Thyroid gland (tissue), 4 donors: ENCODE data around the gene AHRR.

Source experiments
- POLR2A ChIP-seq, 2 donors: fragments of 450-650 bp; IDR thresholded peaks; one replicate each; pipeline ENCODE4 v1.6.1; 2017; ENCODE audit warnings: antibody characterized with exemption in 2 of 2, mild to moderate bottlenecking in 2 of 2, moderate library complexity in 1 of 2
- TF ChIP-seq, protein P1 (sequence below), 6 experiments: fragments of 200-600 bp in 3 of 6; fragments of 450-650 bp in 3 of 6; sonication (generic) in 3 of 6; IDR thresholded peaks; one replicate each; pipeline ENCODE4 v1.5.1; 2016 to 2019; ENCODE audit warnings: antibody characterized with exemption in 6 of 6, mild to moderate bottlenecking in 2 of 6, inconsistent platforms in 1 of 6, moderate library complexity in 1 of 6

DNA sequence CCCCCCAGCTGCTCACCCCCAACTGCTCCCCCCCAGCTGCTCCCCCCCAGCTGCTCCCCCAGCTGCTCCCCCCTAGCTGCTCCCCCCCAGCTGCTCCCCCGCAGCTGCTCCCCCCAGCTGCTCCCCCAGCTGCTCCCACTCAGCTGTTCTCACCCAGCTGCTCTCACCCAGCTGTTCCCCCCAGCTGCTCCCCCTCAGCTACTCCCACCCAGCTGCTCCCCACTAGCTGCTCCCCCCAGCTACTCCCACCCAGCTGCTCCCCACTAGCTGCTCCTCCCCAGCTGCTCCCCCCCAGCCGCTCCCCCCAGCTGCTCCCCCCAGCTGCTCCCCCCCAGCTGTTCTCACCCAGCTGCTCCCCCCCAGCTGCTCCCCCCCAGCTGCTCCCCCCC, 22.8 kb upstream of the AHRR start:
- TF ChIP-seq, protein P1, sequence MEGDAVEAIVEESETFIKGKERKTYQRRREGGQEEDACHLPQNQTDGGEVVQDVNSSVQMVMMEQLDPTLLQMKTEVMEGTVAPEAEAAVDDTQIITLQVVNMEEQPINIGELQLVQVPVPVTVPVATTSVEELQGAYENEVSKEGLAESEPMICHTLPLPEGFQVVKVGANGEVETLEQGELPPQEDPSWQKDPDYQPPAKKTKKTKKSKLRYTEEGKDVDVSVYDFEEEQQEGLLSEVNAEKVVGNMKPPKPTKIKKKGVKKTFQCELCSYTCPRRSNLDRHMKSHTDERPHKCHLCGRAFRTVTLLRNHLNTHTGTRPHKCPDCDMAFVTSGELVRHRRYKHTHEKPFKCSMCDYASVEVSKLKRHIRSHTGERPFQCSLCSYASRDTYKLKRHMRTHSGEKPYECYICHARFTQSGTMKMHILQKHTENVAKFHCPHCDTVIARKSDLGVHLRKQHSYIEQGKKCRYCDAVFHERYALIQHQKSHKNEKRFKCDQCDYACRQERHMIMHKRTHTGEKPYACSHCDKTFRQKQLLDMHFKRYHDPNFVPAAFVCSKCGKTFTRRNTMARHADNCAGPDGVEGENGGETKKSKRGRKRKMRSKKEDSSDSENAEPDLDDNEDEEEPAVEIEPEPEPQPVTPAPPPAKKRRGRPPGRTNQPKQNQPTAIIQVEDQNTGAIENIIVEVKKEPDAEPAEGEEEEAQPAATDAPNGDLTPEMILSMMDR (IDR thresholded peaks at IDR 0.05), result no peak
- no peak for TF ChIP-seq POLR2A (IDR thresholded peaks at IDR 0.05)
